Measurements from ENCODE around the gene ACTRT2. TPM values are rescaled to one million over a fixed set of nuclear protein-coding genes. Genes with fewer than 3 reads are reported as not detected.

Gene ACTRT2
- total and polyA plus RNA-seq, 2 experiments from 2014 or later: not detected

DNA sequence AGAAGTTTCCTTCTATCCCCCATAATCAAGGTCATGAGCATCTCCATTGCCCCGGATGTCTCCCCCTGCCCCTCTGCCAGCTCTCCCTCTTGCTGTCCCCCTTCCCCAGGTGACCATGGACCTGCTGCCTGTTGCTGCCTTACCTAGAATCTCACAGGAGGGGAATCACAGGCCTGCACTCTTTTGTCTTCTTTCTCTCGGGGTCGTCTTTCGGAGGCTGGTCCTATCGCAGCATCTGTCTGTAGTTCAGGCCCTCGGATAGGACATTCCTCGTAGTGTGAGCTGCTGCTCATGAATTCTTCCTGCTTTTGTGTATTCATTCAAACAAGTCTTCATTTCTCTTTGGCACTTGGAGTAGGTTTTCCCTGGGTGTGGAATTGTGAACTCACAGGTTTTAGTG is 39.9 kb upstream of the ACTRT2 start (continued):
- TF ChIP-seq, protein P1, sequence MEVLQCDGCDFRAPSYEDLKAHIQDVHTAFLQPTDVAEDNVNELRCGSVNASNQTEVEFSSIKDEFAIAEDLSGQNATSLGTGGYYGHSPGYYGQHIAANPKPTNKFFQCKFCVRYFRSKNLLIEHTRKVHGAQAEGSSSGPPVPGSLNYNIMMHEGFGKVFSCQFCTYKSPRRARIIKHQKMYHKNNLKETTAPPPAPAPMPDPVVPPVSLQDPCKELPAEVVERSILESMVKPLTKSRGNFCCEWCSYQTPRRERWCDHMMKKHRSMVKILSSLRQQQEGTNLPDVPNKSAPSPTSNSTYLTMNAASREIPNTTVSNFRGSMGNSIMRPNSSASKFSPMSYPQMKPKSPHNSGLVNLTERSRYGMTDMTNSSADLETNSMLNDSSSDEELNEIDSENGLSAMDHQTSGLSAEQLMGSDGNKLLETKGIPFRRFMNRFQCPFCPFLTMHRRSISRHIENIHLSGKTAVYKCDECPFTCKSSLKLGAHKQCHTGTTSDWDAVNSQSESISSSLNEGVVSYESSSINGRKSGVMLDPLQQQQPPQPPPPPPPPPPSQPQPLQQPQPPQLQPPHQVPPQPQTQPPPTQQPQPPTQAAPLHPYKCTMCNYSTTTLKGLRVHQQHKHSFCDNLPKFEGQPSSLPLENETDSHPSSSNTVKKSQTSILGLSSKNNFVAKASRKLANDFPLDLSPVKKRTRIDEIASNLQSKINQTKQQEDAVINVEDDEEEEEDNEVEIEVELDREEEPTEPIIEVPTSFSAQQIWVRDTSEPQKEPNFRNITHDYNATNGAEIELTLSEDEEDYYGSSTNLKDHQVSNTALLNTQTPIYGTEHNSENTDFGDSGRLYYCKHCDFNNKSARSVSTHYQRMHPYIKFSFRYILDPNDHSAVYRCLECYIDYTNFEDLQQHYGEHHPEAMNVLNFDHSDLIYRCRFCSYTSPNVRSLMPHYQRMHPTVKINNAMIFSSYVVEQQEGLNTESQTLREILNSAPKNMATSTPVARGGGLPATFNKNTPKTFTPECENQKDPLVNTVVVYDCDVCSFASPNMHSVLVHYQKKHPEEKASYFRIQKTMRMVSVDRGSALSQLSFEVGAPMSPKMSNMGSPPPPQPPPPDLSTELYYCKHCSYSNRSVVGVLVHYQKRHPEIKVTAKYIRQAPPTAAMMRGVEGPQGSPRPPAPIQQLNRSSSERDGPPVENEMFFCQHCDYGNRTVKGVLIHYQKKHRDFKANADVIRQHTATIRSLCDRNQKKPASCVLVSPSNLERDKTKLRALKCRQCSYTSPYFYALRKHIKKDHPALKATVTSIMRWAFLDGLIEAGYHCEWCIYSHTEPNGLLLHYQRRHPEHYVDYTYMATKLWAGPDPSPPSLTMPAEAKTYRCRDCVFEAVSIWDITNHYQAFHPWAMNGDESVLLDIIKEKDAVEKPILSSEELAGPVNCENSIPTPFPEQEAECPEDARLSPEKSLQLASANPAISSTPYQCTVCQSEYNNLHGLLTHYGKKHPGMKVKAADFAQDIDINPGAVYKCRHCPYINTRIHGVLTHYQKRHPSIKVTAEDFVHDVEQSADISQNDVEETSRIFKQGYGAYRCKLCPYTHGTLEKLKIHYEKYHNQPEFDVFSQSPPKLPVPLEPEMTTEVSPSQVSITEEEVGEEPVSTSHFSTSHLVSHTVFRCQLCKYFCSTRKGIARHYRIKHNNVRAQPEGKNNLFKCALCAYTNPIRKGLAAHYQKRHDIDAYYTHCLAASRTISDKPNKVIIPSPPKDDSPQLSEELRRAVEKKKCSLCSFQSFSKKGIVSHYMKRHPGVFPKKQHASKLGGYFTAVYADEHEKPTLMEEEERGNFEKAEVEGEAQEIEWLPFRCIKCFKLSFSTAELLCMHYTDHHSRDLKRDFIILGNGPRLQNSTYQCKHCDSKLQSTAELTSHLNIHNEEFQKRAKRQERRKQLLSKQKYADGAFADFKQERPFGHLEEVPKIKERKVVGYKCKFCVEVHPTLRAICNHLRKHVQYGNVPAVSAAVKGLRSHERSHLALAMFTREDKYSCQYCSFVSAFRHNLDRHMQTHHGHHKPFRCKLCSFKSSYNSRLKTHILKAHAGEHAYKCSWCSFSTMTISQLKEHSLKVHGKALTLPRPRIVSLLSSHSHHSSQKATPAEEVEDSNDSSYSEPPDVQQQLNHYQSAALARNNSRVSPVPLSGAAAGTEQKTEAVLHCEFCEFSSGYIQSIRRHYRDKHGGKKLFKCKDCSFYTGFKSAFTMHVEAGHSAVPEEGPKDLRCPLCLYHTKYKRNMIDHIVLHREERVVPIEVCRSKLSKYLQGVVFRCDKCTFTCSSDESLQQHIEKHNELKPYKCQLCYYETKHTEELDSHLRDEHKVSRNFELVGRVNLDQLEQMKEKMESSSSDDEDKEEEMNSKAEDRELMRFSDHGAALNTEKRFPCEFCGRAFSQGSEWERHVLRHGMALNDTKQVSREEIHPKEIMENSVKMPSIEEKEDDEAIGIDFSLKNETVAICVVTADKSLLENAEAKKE (CRISPR knock-in tag; IDR thresholded peaks at IDR 0.05): no peak
- no peak for TF ChIP-seq JUNB (IDR thresholded peaks at IDR 0.05; ENCODE audit: unreplicated experiment)

DNA sequence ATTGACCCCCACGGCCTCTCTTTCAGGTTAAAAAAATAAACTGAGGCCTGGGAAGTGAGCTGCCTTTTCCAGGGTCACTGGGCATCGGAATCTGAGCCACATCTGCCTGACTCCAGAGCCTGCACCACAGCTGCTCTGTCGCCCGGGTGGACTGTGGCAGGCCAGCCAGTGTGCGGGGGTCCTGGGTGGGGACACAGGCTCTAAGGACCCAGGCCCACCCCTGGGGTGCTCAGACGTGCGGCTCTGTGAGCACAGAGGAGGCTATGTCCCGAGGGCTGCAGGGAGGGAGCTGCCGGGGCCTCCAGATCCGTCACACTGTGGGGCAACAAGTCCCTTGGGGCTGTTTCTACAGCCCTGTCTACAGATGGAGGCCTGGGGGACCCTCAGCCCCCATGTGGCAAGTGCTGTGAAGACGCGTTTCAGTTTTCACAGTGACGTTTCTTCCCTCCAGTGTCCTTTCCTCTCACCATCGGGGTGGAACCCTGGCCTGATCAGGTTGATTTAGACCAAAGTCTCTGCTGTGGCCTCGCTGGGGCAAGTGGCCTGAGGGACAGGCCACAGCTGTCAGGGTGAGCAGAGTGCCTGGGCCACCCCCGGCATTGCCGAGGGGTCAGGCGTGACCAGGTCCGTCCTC is 39.2 kb upstream of the ACTRT2 start:
- Histone ChIP-seq H4K20me1 (replicated peaks; ENCODE audit: insufficient read depth) (no peaks in the 10 kb centered on the region), H3K27ac (ENCODE audit: low read depth) (no peak overlapping the region), H3K4me2 (no peak overlapping the region), H3K79me2 (replicated peaks; ENCODE audit: insufficient read depth) (no peaks in the 10 kb centered on the region), H2AFZ (peak overlapping the region; percentile 47; the same call in 1 of the 2 replicates), H3K36me3 (ENCODE audit: insufficient read depth) (no peaks in the 10 kb centered on the region), H3F3A (replicated peaks; ENCODE audit: low read depth) (no peaks in the 10 kb centered on the region), H3K4me1 (ENCODE audit: insufficient read depth) (no peaks in the 10 kb centered on the region), H3K9me2 (ENCODE audit: insufficient read depth) (no peaks in the 10 kb centered on the region), H3K27me3 (ENCODE audit: insufficient read depth) (no peaks in the 10 kb centered on the region), H3K4me3 (no peak overlapping the region)
- no peak for DNase-seq (ENCODE audit: low spot score)
- peaks cover 7% of the 10 kb centered on the region; the same call in 2 of the 3 replicates for H3K36me3 Mint-ChIP-seq (ENCODE audit: low read depth)
- H3K4me3 Mint-ChIP-seq: no peak overlapping the region
- H3K4me1 Mint-ChIP-seq: peaks cover 6% of the 10 kb centered on the region; the same call in 2 of the 3 replicates
- ATAC-seq: no peak
- no peak overlapping the region for H3K27ac Mint-ChIP-seq
- peaks cover 49% of the 10 kb centered on the region for H3K9me3 Mint-ChIP-seq
- H3K27me3 Mint-ChIP-seq (ENCODE audit: insufficient read depth, low read depth, poor library complexity): peaks cover 2% of the 10 kb centered on the region
- TF ChIP-seq ZNF331 (CRISPR knock-in tag; IDR thresholded peaks at IDR 0.05; ENCODE audit: low read depth) (no peak), NANOG (IDR thresholded peaks at IDR 0.05; ENCODE audit: borderline replicate concordance) (no peak)
- TF ChIP-seq, protein P1 (CRISPR knock-in tag; IDR thresholded peaks at IDR 0.05): no peak
- TF ChIP-seq, protein P2, sequence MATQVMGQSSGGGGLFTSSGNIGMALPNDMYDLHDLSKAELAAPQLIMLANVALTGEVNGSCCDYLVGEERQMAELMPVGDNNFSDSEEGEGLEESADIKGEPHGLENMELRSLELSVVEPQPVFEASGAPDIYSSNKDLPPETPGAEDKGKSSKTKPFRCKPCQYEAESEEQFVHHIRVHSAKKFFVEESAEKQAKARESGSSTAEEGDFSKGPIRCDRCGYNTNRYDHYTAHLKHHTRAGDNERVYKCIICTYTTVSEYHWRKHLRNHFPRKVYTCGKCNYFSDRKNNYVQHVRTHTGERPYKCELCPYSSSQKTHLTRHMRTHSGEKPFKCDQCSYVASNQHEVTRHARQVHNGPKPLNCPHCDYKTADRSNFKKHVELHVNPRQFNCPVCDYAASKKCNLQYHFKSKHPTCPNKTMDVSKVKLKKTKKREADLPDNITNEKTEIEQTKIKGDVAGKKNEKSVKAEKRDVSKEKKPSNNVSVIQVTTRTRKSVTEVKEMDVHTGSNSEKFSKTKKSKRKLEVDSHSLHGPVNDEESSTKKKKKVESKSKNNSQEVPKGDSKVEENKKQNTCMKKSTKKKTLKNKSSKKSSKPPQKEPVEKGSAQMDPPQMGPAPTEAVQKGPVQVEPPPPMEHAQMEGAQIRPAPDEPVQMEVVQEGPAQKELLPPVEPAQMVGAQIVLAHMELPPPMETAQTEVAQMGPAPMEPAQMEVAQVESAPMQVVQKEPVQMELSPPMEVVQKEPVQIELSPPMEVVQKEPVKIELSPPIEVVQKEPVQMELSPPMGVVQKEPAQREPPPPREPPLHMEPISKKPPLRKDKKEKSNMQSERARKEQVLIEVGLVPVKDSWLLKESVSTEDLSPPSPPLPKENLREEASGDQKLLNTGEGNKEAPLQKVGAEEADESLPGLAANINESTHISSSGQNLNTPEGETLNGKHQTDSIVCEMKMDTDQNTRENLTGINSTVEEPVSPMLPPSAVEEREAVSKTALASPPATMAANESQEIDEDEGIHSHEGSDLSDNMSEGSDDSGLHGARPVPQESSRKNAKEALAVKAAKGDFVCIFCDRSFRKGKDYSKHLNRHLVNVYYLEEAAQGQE (IDR thresholded peaks at IDR 0.05; ENCODE audit: unreplicated experiment): no peak

Data from GM23338 (cell line).